Measurements from ENCODE around the gene OOSP4B. TPM values are rescaled to one million over a fixed set of nuclear protein-coding genes. Genes with fewer than 3 reads are reported as not detected.

OOSP4B gene
- polyA plus RNA-seq, 1 donor from 2014 or later: not detected

- Histone ChIP-seq H3K9me2 (ENCODE audit: insufficient read depth, low read length) (no peaks in the 10 kb centered on the region), H3K4me2 (ENCODE audit: low read length) (no peak overlapping the region), H3K9ac (ENCODE audit: low read length) (no peak overlapping the region), H3K79me2 (replicated peaks; ENCODE audit: insufficient read depth, low read length) (no peaks in the 10 kb centered on the region), H4K20me1 (ENCODE audit: insufficient read depth) (no peaks in the 10 kb centered on the region), H3K27me3 (ENCODE audit: insufficient read depth, low read depth, low read length) (no peaks in the 10 kb centered on the region), H3F3A (ENCODE audit: insufficient read depth, low read length, poor library complexity, severe bottlenecking) (no peaks in the 10 kb centered on the region), H3K36me3 (ENCODE audit: insufficient read depth, low read length) (no peaks in the 10 kb centered on the region), H3K9me3 (ENCODE audit: low read length) (no peaks in the 10 kb centered on the region), H3K27ac (ENCODE audit: low read length) (no peak overlapping the region), H3K4me3 (ENCODE audit: low read length) (no peak overlapping the region), H2AFZ (ENCODE audit: low read depth, low read length) (no peak overlapping the region)
- TF ChIP-seq EZH2 (IDR thresholded peaks at IDR 0.05; ENCODE audit: borderline replicate concordance, insufficient read depth, low read length, poor library complexity, severe bottlenecking) (no peak), MXI1 (conservative IDR thresholded peaks at IDR 0.05; ENCODE audit: poor library complexity, severe bottlenecking) (no peak), SMC3 (conservative IDR thresholded peaks at IDR 0.05; ENCODE audit: poor library complexity) (no peak), REST (IDR thresholded peaks at IDR 0.05; ENCODE audit: borderline replicate concordance) (no peak), POLR2AphosphoS5 (IDR thresholded peaks at IDR 0.05) (no peak), CTCF (IDR thresholded peaks at IDR 0.05; ENCODE audit: poor library complexity, severe bottlenecking) (no peak), TAF1 (IDR thresholded peaks at IDR 0.05; ENCODE audit: low read depth) (no peak), EP300 (conservative IDR thresholded peaks at IDR 0.05; ENCODE audit: poor library complexity, severe bottlenecking) (no peak), RAD21 (conservative IDR thresholded peaks at IDR 0.05) (no peak)
Measured at GRCh38 chr11:60080535-60080934, 63.6 kb downstream of the OOSP4B start.

Other genes with a start within 250 kb of the OOSP4B start
- 33.2 and 35.1 TPM in 2 replicates for gene MRPL16, start 206.4 kb upstream of the OOSP4B start, polyA plus RNA-seq
- gene CBLIF, start 171.7 kb upstream of the OOSP4B start, polyA plus RNA-seq: not detected in 2 replicates
- gene TCN1, start 150.7 kb upstream of the OOSP4B start, polyA plus RNA-seq: not detected in 2 replicates
- not detected in 2 replicates for gene OOSP3, start 138.4 kb upstream of the OOSP4B start, polyA plus RNA-seq
- not detected in 2 replicates for gene OOSP1, start 78.7 kb upstream of the OOSP4B start, polyA plus RNA-seq
- gene OOSP4A, start 53.1 kb upstream of the OOSP4B start, polyA plus RNA-seq: not detected in 2 replicates
- gene OOSP2, start 23.2 kb downstream of the OOSP4B start, polyA plus RNA-seq: not detected in 2 replicates
- not detected in 2 replicates for gene MS4A3, start 39.5 kb downstream of the OOSP4B start, polyA plus RNA-seq
- gene MS4A2, start 71.5 kb downstream of the OOSP4B start, polyA plus RNA-seq: not detected in 2 replicates
- not detected in 2 replicates for gene MS4A6A, start 165.9 kb downstream of the OOSP4B start, polyA plus RNA-seq
- gene MS4A4E, start 226.0 kb downstream of the OOSP4B start, polyA plus RNA-seq: not detected in 2 replicates

All from neural cell (in vitro differentiated cells).